ENCODE results near the gene COX4I1.

Gene COX4I1

DNA sequence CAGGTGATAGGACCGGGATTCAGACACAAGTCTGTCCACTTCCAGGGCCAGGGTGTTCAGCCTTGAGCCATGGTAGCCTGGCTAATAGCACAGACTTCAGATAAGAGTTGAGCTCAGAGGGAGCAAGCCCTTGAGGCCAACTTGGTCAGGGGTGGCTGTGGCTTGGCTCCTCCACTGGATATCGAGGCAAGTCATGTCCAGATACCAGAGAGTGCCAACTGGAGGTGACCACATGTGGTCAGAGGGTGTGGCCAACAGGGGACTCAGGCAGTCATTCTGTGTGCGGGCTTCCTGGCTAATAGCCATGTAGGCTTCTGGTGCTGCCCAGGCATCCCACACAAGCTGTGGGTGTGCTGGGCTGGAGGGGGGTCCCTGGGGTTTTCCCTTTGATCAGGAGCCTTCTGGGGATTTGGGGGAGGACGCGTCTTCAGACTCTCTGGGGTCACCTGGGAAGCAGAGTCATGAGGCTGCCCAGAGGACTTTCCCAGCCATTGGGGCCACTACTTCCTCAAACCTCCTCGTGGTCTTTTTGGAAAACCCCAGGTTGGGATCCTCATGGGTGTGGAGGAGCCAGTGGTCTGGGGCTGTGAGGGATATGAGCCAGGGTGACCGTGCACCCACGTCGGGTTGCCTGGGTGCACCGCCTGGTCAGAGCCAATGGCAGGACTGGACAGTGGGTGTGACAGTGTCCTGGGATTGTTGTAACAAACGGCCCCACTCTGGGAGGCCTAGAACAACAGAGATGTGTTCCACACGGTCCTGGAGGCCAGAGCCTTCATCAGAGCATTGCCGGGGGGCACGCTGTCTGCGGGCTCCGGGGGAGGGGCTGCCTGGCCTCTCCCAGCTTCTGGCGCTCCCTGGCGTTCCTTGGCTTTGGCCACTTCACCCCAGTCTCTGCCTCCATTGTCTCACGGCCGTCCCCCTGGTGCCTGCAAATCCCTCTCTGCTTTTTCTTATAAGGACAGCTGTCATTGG is 25.0 kb downstream of the COX4I1 start:
- in situ Hi-C loops (cut with HindIII; ENCODE audit: low sequenced_read_pairs), result no loop called here
- DNase-seq (ENCODE audit: low read depth, low spot score), result no peak
- no peak for TF ChIP-seq CTCF (IDR thresholded peaks at IDR 0.05; ENCODE audit: low read depth, low read length)
- H3K4me3 ChIP-seq (ENCODE audit: low read depth, low read length), result no peak overlapping the region

GRCh38 chr16:85825326-85825725 is 25.8 kb downstream of the COX4I1 start:
- in situ Hi-C loops (cut with HindIII; ENCODE audit: low sequenced_read_pairs), result no loop called here
- no peak overlapping the region for H3K4me3 ChIP-seq (ENCODE audit: low read depth, low read length)
- no peak for DNase-seq (ENCODE audit: low read depth, low spot score)
- TF ChIP-seq CTCF (IDR thresholded peaks at IDR 0.05; ENCODE audit: low read depth, low read length), result peak; percentile 6

GRCh38 chr16:85826686-85827247 is 27.3 kb downstream of the COX4I1 start:
- no peak for TF ChIP-seq CTCF (IDR thresholded peaks at IDR 0.05; ENCODE audit: low read depth, low read length)

DNA sequence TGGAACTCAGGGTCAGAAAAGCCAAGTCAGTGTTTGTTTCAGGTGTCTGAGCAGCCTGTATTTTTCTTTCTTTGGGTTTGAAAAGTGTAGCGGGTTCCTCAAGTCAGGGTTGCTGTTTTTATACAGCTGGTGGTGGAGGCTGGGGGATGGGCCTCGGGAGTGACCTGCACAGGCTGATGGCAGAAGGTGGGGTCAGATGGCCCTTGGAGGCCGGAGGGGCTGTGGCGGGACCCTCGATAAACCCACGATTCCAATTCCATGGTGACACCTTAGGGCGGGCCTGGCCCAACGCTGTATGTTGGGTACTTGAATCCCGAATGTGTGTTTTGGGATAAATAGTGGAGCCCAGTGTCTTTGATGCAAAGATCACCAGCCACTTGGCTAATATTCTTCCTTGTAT is 28.7 kb downstream of the COX4I1 start:
- DNase-seq (ENCODE audit: low read depth, low spot score), result no peak
- TF ChIP-seq CTCF (IDR thresholded peaks at IDR 0.05; ENCODE audit: low read depth, low read length), result no peak
- in situ Hi-C loops (cut with HindIII; ENCODE audit: low sequenced_read_pairs), result no loop called here
- no peak overlapping the region for H3K4me3 ChIP-seq (ENCODE audit: low read depth, low read length)

More at GRCh38 chr16:85826686-85827247, 27.3 kb downstream of the COX4I1 start:
- in situ Hi-C loops (cut with HindIII; ENCODE audit: low sequenced_read_pairs), result no loop called here
- DNase-seq (ENCODE audit: low read depth, low spot score), result no peak
- no peak overlapping the region for H3K4me3 ChIP-seq (ENCODE audit: low read depth, low read length)

GRCh38 chr16:85829171-85829719 is 29.8 kb downstream of the COX4I1 start:
- DNase-seq (ENCODE audit: low read depth, low spot score), result no peak
- in situ Hi-C loops (cut with HindIII; ENCODE audit: low sequenced_read_pairs), result no loop called here
- no peak overlapping the region for H3K4me3 ChIP-seq (ENCODE audit: low read depth, low read length)
- no peak for TF ChIP-seq CTCF (IDR thresholded peaks at IDR 0.05; ENCODE audit: low read depth, low read length)

GRCh38 chr16:85829751-85830445 is 30.4 kb downstream of the COX4I1 start:
- in situ Hi-C loops (cut with HindIII; ENCODE audit: low sequenced_read_pairs), result no loop called here
- DNase-seq (ENCODE audit: low read depth, low spot score), result no peak
- TF ChIP-seq CTCF (IDR thresholded peaks at IDR 0.05; ENCODE audit: low read depth, low read length), result no peak

More at GRCh38 chr16:85829751-85830445, 30.4 kb downstream of the COX4I1 start:
- H3K4me3 ChIP-seq (ENCODE audit: low read depth, low read length), result no peak overlapping the region
